ENCODE measurements around the gene CPPED1.
"Not testable (repeated sequence)": the region's sequence is repeated elsewhere in the genome, so short reads cannot be mapped to it uniquely, and the experiment has no call there.

CPPED1 gene

GRCh38 chr16:12815361-12815760 is 11.7 kb upstream of the CPPED1 start:
- no peak for TF ChIP-seq CTCF (IDR thresholded peaks at IDR 0.05; ENCODE audit: low read depth, low read length, missing control alignments)
- in situ Hi-C loops (cut with HindIII; ENCODE audit: low sequenced_read_pairs): no loop called here
- DNase-seq (ENCODE audit: low read depth): no peak
- no peak overlapping the region for H3K4me3 ChIP-seq (ENCODE audit: low read depth, low read length)

GRCh38 chr16:12813734-12814133 is 10.0 kb upstream of the CPPED1 start:
- in situ Hi-C loops (cut with HindIII; ENCODE audit: low sequenced_read_pairs): not testable (repeated sequence)

GRCh38 chr16:12813321-12813720 is 9.6 kb upstream of the CPPED1 start:
- H3K4me3 ChIP-seq (ENCODE audit: low read depth, low read length); DNase-seq (ENCODE audit: low read depth); in situ Hi-C loops (cut with HindIII; ENCODE audit: low sequenced_read_pairs): not testable (repeated sequence)

More at GRCh38 chr16:12813734-12814133, 10.0 kb upstream of the CPPED1 start:
- H3K4me3 ChIP-seq (ENCODE audit: low read depth, low read length); DNase-seq (ENCODE audit: low read depth): not testable (repeated sequence)

GRCh38 chr16:12811441-12812383 is 8.0 kb upstream of the CPPED1 start:
- no peak overlapping the region for H3K4me3 ChIP-seq (ENCODE audit: low read depth, low read length)
- DNase-seq (ENCODE audit: low read depth): no peak
- TF ChIP-seq CTCF (IDR thresholded peaks at IDR 0.05; ENCODE audit: low read depth, low read length, missing control alignments): no peak
- in situ Hi-C loops (cut with HindIII; ENCODE audit: low sequenced_read_pairs): no loop called here

- TF ChIP-seq CTCF (IDR thresholded peaks at IDR 0.05; ENCODE audit: low read depth, low read length, missing control alignments): no peak
- DNase-seq (ENCODE audit: low read depth): no peak
- H3K4me3 ChIP-seq (ENCODE audit: low read depth, low read length): no peak overlapping the region
- in situ Hi-C loops (cut with HindIII; ENCODE audit: low sequenced_read_pairs): no loop called here
These were observed 1.4 kb upstream of the CPPED1 start for GRCh38 chr16:12805066-12805465.

GRCh38 chr16:12804395-12804794 is 708 bp upstream of the CPPED1 start:
- H3K4me3 ChIP-seq (ENCODE audit: low read depth, low read length): peak overlapping the region; percentile 63
- no peak for TF ChIP-seq CTCF (IDR thresholded peaks at IDR 0.05; ENCODE audit: low read depth, low read length, missing control alignments)
- in situ Hi-C loops (cut with HindIII; ENCODE audit: low sequenced_read_pairs): no loop called here
- DNase-seq (ENCODE audit: low read depth): no peak

- no peak for TF ChIP-seq CTCF (IDR thresholded peaks at IDR 0.05; ENCODE audit: low read depth, low read length, missing control alignments)
- in situ Hi-C loops (cut with HindIII; ENCODE audit: low sequenced_read_pairs): no loop called here
- DNase-seq (ENCODE audit: low read depth): no peak
- H3K4me3 ChIP-seq (ENCODE audit: low read depth, low read length): peak overlapping the region; percentile 63
These were observed 1.0 kb downstream of the CPPED1 start for GRCh38 chr16:12802661-12803060.

Data from astrocyte of the cerebellum (primary cell).